MM.1S (cell line): ENCODE measurements around the gene CFAP90.

Experiments
- CTCF ChIP-seq: fragments of 300-600 bp; sonication (generic); IDR thresholded peaks from 2 replicates; pipeline ENCODE4 v1.5.1; 2016; ENCODE audit warnings: antibody characterized with exemption, low read length, mixed read lengths
- EZH2phosphoT487 ChIP-seq: fragments of 300-600 bp; sonication (generic); IDR thresholded peaks from 2 replicates; pipeline ENCODE4 v1.6.1; 2018; ENCODE audit warnings: antibody characterized with exemption, low read length

GRCh38 chr5:7842531-7842930 lies 8.4 kb downstream of the CFAP90 start:
- TF ChIP-seq EZH2phosphoT487 (no peak), CTCF (no peak)
